Neural crest cell (in vitro differentiated cells): ENCODE measurements around the gene MMP17. TPM values are rescaled to one million over a fixed set of nuclear protein-coding genes. Genes with fewer than 3 reads are reported as not detected.
"Not testable (repeated sequence)": the region's sequence is repeated elsewhere in the genome, so short reads cannot be mapped to it uniquely, and the experiment has no call there.

ENCODE experiments used
- DNase-seq: peaks from one replicate; pipeline ENCODE4 v3.0.0; 2021; ENCODE audit warnings: low read depth, mixed read lengths, low spot score
- H3K27ac Mint-ChIP-seq: one replicate; pipeline ENCODE4 v1.8.0; 2021; ENCODE audit warnings: mild to moderate bottlenecking, mixed read lengths; ENCODE audit not compliant: unreplicated experiment
- H3K27me3 Mint-ChIP-seq: 2 replicates; pipeline ENCODE4 v1.8.0; 2021; ENCODE audit warnings: low read depth, mild to moderate bottlenecking, mixed read lengths
- H3K36me3 Mint-ChIP-seq: 2 replicates; pipeline ENCODE4 v1.8.0; 2021; ENCODE audit warnings: low read depth, mild to moderate bottlenecking, mixed read lengths
- H3K4me1 Mint-ChIP-seq: 2 replicates; pipeline ENCODE4 v1.8.0; 2021; ENCODE audit warnings: mixed read lengths
- H3K4me3 Mint-ChIP-seq: one replicate; pipeline ENCODE4 v1.8.0; 2021; ENCODE audit warnings: mild to moderate bottlenecking, mixed read lengths
- H3K9me3 Mint-ChIP-seq: 2 replicates; pipeline ENCODE4 v1.8.0; 2021; ENCODE audit warnings: mixed read lengths
- CTCF ChIP-seq: fragments of 200-600 bp; sonication (generic); conservative IDR thresholded peaks from 2 replicates; pipeline ENCODE4 v1.5.0; 2021; ENCODE audit warnings: antibody characterized with exemption, mild to moderate bottlenecking
- total RNA-seq: library from RNA; stranded (reverse); gene quantifications from 2 replicates; pipeline ENCODE4 v1.2.1, GENCODE V29; 2021

Gene MMP17
- total RNA-seq, 1 donor from 2014 or later, result 90.9 TPM

DNA sequence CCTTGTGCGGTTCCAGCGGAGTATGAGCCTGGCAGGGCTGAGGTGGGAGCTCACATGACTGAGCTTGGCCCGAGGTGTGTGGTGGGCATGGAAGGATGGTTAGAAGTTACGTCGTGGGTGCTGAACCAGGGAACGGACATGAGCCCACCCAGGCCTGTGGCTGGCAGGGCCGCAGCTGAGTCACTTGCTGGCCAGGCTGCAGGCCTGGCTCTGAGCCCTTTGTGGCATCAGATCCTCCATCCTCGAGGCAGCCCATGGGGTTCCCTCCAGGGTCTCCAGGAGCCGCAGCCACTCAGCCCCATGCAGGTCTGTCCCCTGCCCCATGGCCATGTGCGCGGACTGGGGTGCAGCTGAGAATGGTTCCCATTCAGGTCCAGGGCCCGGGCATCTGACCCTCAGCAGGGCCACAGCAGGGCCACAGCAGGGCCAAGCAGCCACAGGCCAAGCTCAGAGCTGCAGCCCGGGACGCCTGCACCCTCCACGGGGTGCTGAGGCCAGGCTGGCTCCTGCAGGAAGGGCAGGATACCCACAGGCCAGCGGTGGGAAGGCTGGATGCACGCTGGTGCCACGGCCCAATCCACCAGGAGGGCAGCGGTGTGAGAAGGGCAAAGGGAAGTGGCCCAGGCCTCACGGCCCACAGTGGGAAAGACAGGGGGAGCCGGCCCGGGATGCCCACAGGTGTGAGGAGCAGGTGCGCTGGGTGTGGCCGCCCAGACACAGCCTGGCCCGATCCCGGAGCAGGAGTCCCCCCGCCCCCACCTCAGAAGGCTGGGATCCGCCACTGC is 39.9 kb downstream of the MMP17 start:
- Mint-ChIP-seq H3K27me3 (no peaks in the 10 kb centered on the region), H3K4me3 (no peak overlapping the region), H3K27ac (no peak overlapping the region), H3K36me3 (no peaks in the 10 kb centered on the region), H3K9me3 (no peaks in the 10 kb centered on the region), H3K4me1 (peaks cover 8% of the 10 kb centered on the region)
- TF ChIP-seq CTCF, result no peak
- no peak for DNase-seq

GRCh38 chr12:131869871-131870418 is 41.8 kb downstream of the MMP17 start:
- H3K4me1 Mint-ChIP-seq, result peaks cover 3% of the 10 kb centered on the region
- no peak overlapping the region for H3K4me3 Mint-ChIP-seq

GRCh38 chr12:131871677-131872076 is 43.5 kb downstream of the MMP17 start:
- H3K27ac Mint-ChIP-seq, result no peak overlapping the region
- peaks cover 2% of the 10 kb centered on the region for H3K9me3 Mint-ChIP-seq
- no peak for TF ChIP-seq CTCF
- H3K4me3 Mint-ChIP-seq, result no peak overlapping the region
- no peaks in the 10 kb centered on the region for H3K36me3 Mint-ChIP-seq
- no peaks in the 10 kb centered on the region for H3K27me3 Mint-ChIP-seq
- peaks cover 3% of the 10 kb centered on the region for H3K4me1 Mint-ChIP-seq
- DNase-seq, result no peak

More at GRCh38 chr12:131869871-131870418, 41.8 kb downstream of the MMP17 start:
- H3K27me3 Mint-ChIP-seq, result no peaks in the 10 kb centered on the region
- no peaks in the 10 kb centered on the region for H3K9me3 Mint-ChIP-seq
- no peak for TF ChIP-seq CTCF
- DNase-seq, result no peak
- H3K36me3 Mint-ChIP-seq, result no peaks in the 10 kb centered on the region
- H3K27ac Mint-ChIP-seq, result no peak overlapping the region

DNA sequence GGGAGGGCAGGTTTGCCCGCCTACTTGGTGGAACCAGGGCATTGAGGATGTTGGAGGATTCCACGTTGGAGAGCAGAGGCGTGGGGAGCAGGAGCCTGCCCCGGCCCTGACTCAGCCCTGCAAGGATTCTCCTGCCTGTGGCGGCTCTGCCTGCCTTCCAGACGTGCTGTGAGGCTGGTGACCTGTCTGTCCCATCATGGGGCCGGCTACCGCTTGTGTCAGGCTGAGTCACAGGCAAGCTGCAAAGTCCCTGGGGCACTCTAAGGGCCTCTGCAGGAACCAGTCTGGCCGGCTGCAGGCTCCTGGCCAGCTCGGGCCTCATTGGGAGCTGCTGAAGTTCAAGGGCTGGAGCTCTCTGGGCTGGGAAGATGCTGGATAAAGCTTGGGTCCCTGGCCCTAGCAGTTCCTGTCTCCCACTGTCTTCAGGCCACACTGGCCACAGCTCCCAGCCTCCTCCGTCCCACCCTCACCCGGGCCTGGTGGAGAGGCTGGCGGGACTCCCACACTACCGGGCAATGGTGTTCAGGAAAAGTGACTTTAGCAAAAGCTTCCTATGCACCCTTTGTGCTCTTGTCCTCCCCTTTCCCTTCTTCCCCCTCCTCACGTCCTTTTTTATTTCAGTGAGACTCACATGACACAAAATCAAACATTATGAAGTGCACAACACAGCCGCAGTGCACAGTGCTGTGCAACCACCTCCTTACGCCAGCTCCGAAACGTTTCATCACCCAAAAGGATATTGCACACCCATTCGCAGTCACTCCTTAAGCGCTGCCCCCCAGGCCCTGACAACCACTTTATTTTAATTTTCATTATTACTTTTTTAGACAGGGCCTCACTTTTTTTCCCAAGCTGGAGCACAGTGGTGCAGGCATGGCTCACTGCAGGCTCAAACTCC is 44.2 kb downstream of the MMP17 start:
- H3K4me1 Mint-ChIP-seq, result peaks cover 3% of the 10 kb centered on the region
- H3K27me3 Mint-ChIP-seq, result peaks cover under 1% of the 10 kb centered on the region
- peaks cover 2% of the 10 kb centered on the region for H3K9me3 Mint-ChIP-seq
- TF ChIP-seq CTCF, result no peak
- no peak for DNase-seq
- H3K4me3 Mint-ChIP-seq, result no peak overlapping the region
- H3K36me3 Mint-ChIP-seq, result no peaks in the 10 kb centered on the region
- H3K27ac Mint-ChIP-seq, result no peak overlapping the region

DNA sequence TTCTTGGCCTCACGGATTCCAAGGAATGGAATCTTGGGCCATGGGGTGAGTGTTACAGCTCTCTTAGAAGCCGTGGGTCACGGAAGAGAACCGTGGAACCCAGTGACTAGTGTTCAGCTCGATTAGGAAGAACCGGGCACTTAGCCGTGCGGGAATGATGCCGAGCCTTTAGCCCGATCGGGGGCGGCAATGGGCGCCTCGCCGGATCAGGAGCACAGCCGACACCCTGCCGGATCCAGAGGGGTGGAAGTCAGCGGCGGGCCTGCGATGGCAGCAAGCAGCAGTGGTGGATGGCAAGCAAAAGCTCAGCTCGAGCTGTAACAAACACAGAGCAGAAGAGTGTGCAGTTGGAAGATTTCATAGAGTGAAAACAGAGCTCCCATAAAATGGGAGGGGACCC is 45.1 kb downstream of the MMP17 start:
- Mint-ChIP-seq H3K4me3 (no peak overlapping the region), H3K27ac (peak overlapping the region; percentile 22), H3K27me3 (peaks cover 6% of the 10 kb centered on the region), H3K4me1 (peaks cover 9% of the 10 kb centered on the region), H3K36me3 (no peaks in the 10 kb centered on the region), H3K9me3 (peaks cover 2% of the 10 kb centered on the region)
- TF ChIP-seq CTCF, result no peak
- no peak for DNase-seq

DNA sequence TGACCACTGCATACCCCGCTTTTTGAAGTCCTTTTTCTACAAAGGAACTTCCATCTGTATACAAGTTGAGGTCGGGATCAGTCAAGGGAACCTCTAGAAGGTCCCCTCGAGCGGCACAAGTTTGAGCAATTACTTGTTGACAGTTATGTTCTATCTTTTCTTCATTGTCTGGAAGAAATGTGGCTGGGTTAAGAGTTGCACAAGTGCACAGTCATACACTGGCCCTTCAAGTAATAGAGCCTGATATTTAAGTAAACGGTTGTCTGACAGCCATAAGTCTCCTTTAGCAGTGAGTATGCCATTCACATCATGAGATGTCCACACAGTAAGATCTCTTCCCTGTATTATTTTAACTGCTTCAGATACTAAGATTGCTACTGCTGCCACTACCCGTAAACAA is 46.8 kb downstream of the MMP17 start:
- not testable (repeated sequence) for H3K9me3 Mint-ChIP-seq, DNase-seq, H3K27ac Mint-ChIP-seq, H3K36me3 Mint-ChIP-seq, H3K27me3 Mint-ChIP-seq, H3K4me3 Mint-ChIP-seq
- peaks cover 15% of the 10 kb centered on the region for H3K4me1 Mint-ChIP-seq

- not testable (repeated sequence) for H3K9me3 Mint-ChIP-seq, H3K36me3 Mint-ChIP-seq, H3K27me3 Mint-ChIP-seq, H3K4me3 Mint-ChIP-seq, H3K27ac Mint-ChIP-seq, DNase-seq
- peaks cover 14% of the 10 kb centered on the region for H3K4me1 Mint-ChIP-seq
Measured at GRCh38 chr12:131877216-131877615, 49.0 kb downstream of the MMP17 start.

DNA sequence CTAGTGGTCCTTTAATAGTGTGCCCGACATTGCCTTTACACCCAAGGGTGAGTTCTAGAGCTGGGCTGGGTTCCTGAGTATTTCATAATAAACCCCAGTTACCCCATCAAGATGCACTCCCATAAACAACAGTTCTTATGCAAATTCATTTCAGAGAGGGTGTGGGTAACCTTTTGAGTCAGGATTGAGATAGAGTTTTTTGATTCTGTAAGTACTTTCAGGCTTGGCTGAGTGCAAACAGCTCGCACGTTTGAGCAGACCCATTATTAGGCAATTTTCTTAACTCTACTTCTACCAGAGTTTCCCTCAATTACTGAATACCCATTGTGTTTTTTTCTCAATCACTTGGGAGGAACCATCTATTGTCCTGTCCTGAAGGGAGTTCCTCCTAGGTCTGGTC is 50.2 kb downstream of the MMP17 start:
- H3K27me3 Mint-ChIP-seq, DNase-seq, H3K27ac Mint-ChIP-seq, H3K4me3 Mint-ChIP-seq, H3K36me3 Mint-ChIP-seq, H3K9me3 Mint-ChIP-seq: not testable (repeated sequence)
- peaks cover 14% of the 10 kb centered on the region for H3K4me1 Mint-ChIP-seq
